Loucy (cell line): ENCODE measurements around the gene STMN3.

ENCODE experiments used
- CTCF ChIP-seq: fragments of 200-600 bp; sonication (generic); conservative IDR thresholded peaks from 2 replicates; pipeline ENCODE4 v1.5.1; 2014; ENCODE audit warnings: mild to moderate bottlenecking, antibody characterized with exemption, low read length
- EZH2phosphoT487 ChIP-seq: fragments of 200-600 bp; IDR thresholded peaks from 2 replicates; pipeline ENCODE4 v1.6.1; 2018; ENCODE audit warnings: antibody characterized with exemption, mild to moderate bottlenecking, moderate library complexity, borderline replicate concordance

GRCh38 chr20:63665708-63666107 is 12.5 kb upstream of the STMN3 start:
- TF ChIP-seq CTCF, result no peak
- no peak for TF ChIP-seq EZH2phosphoT487
